ENCODE results near the gene PCDH1.
A peak's percentile ranks its signal among the peaks of the same experiment; 100 is the strongest.

PCDH1 gene

GRCh38 chr5:141919218-141920119 is 41.3 kb upstream of the PCDH1 start:
- intact Hi-C loops (cut with DNase I; ENCODE audit: low total_unique reads) = no loop called here
- Histone ChIP-seq H3K27ac (no peak overlapping the region), H3K4me3 (no peak overlapping the region), H3K27me3 (no peaks in the 10 kb centered on the region), H3K9me3 (no peaks in the 10 kb centered on the region), H3K36me3 (no peaks in the 10 kb centered on the region), H3K4me1 (peaks cover 0 to 14% (median 12%) of the 10 kb centered on the region in 4 donors)
- TF ChIP-seq CTCF (IDR thresholded peaks at IDR 0.05) = no peak
- peak in 1 of 2 donors; percentile 7 for DNase-seq

- Histone ChIP-seq H3K27me3 (peaks cover 0 to 7% of the 10 kb centered on the region in 2 donors), H3K36me3 (no peaks in the 10 kb centered on the region), H3K4me3 (no peak overlapping the region), H3K4me1 (peaks cover 0 to 15% (median 8%) of the 10 kb centered on the region in 4 donors), H3K9me3 (no peaks in the 10 kb centered on the region), H3K27ac (no peak overlapping the region)
- no peak for TF ChIP-seq CTCF (IDR thresholded peaks at IDR 0.05)
- intact Hi-C loops (cut with DNase I; ENCODE audit: low total_unique reads) = no loop called here
- DNase-seq = no peak
These were observed 39.5 kb upstream of the PCDH1 start for GRCh38 chr5:141917760-141918159.

- Histone ChIP-seq H3K36me3 (no peaks in the 10 kb centered on the region), H3K9me3 (no peaks in the 10 kb centered on the region), H3K4me1 (peaks cover 0 to 12% (median 6%) of the 10 kb centered on the region in 4 donors), H3K27me3 (peaks cover 0 to 9% of the 10 kb centered on the region in 2 donors), H3K4me3 (no peak overlapping the region), H3K27ac (no peak overlapping the region)
- TF ChIP-seq CTCF (IDR thresholded peaks at IDR 0.05) = no peak
- DNase-seq = no peak
- intact Hi-C loops (cut with DNase I; ENCODE audit: low total_unique reads) = no loop called here
These were observed 38.3 kb upstream of the PCDH1 start for GRCh38 chr5:141916522-141916921.

- no peaks in the 10 kb centered on the region for H3K9me3 ChIP-seq
- intact Hi-C loops (cut with DNase I; ENCODE audit: low total_unique reads) = no loop called here
- H3K27ac ChIP-seq = no peak overlapping the region
- no peak overlapping the region for H3K4me3 ChIP-seq
- H3K4me1 ChIP-seq = peaks cover 0 to 12% (median 6%) of the 10 kb centered on the region in 4 donors
- H3K36me3 ChIP-seq = no peaks in the 10 kb centered on the region
- TF ChIP-seq CTCF (IDR thresholded peaks at IDR 0.05) = no peak
- peaks cover 0 to 9% of the 10 kb centered on the region in 2 donors for H3K27me3 ChIP-seq
- peak in 1 of 2 donors; percentile 37 for DNase-seq
These were observed 37.7 kb upstream of the PCDH1 start for GRCh38 chr5:141915881-141916336.

- Histone ChIP-seq H3K4me1 (peaks cover 0 to 12% (median 6%) of the 10 kb centered on the region in 4 donors), H3K4me3 (no peak overlapping the region), H3K27ac (no peak overlapping the region), H3K27me3 (peaks cover 0 to 9% of the 10 kb centered on the region in 2 donors), H3K36me3 (no peaks in the 10 kb centered on the region), H3K9me3 (no peaks in the 10 kb centered on the region)
- no peak for TF ChIP-seq CTCF (IDR thresholded peaks at IDR 0.05)
- intact Hi-C loops (cut with DNase I; ENCODE audit: low total_unique reads) = no loop called here
- peak in 1 of 2 donors; percentile 28 for DNase-seq
These were observed 36.6 kb upstream of the PCDH1 start for GRCh38 chr5:141914797-141915196.
